Measurements from ENCODE around the gene C10orf67. TPM values are rescaled to one million over a fixed set of nuclear protein-coding genes. Genes with fewer than 3 reads are reported as not detected.
"Not testable (repeated sequence)": the region's sequence is repeated elsewhere in the genome, so short reads cannot be mapped to it uniquely, and the experiment has no call there.

The C10orf67 gene
- total RNA-seq: under 1 TPM in 1 of 3 donors, not detected in 2; 0.29 TPM

DNA sequence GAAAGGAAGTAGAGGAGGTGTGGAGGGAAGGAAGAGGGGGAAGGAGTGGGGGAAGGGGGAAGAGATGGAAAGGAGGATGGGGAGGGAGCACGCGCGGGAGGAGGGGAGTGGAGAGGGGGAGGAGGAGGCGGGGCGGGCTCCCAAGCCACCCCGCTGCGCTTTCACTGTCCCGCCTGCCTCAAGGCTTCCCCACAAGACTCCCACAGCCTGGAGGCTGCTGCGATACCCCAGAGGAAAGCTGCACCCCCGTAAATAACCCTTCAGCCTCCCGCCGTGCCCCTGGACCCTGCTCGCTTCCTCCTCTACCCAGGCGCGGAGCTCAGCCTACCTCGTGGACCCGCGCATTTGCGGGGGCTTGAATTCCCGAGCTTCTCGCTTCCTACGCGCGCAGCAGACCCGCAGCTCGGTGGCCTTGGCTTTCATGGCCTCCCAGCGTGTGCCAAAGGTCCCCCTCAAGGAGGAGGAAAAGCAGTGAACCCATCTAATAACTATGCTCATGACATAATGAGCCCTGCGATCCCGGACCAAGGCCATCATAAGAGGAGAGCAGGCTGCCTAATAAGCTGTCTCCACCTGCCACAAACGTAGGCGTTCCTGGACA, at the start of gene C10orf67:
C10orf67 (minus strand) TSS at position 557 of the 601 bp plus-strand sequence; CDS start at position 534, 23 bp downstream.
- no peaks in the 10 kb centered on the region for H3K36me3 ChIP-seq
- no peak within 1 kb of the TSS for H3K27ac ChIP-seq
- peaks cover 0 to 14% of the 10 kb centered on the region in 2 donors for H3K27me3 ChIP-seq
- peak within 1 kb of the TSS; percentile 38 to 70 (median 50) for H3K4me3 ChIP-seq
- no peak for DNase-seq (ENCODE audit: low spot score in 2 of 2)
- no peaks in the 10 kb centered on the region for H3K9me3 ChIP-seq
- no peaks in the 10 kb centered on the region for H3K4me1 ChIP-seq
- intact Hi-C loops (cut with DNase I; ENCODE audit: low total_unique reads): no loop called here
- TF ChIP-seq POLR2AphosphoS5 (IDR thresholded peaks at IDR 0.05): no peak
- TF ChIP-seq, protein P1, sequence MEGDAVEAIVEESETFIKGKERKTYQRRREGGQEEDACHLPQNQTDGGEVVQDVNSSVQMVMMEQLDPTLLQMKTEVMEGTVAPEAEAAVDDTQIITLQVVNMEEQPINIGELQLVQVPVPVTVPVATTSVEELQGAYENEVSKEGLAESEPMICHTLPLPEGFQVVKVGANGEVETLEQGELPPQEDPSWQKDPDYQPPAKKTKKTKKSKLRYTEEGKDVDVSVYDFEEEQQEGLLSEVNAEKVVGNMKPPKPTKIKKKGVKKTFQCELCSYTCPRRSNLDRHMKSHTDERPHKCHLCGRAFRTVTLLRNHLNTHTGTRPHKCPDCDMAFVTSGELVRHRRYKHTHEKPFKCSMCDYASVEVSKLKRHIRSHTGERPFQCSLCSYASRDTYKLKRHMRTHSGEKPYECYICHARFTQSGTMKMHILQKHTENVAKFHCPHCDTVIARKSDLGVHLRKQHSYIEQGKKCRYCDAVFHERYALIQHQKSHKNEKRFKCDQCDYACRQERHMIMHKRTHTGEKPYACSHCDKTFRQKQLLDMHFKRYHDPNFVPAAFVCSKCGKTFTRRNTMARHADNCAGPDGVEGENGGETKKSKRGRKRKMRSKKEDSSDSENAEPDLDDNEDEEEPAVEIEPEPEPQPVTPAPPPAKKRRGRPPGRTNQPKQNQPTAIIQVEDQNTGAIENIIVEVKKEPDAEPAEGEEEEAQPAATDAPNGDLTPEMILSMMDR (IDR thresholded peaks at IDR 0.05): no peak
- no peak for TF ChIP-seq POLR2A (IDR thresholded peaks at IDR 0.05)

DNA sequence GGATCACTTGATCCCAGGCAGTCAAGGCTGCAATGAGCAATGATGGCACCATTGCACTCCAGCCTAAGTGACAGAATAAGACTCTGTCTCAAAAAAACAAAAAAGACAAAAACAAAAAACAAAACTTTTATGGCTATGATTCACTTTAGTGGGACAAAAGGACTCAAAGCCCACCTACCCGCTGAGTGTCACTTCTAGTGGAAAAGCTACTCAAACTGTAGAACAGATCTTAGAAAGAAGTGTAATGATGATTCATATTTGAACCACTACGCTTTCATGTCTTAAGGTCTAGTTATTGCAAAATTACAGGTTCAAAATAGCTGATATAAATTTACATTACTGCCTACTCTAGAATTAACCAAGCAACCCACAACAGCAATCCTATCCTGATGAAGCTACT, 47.2 kb upstream of the C10orf67 start:
- Histone ChIP-seq H3K27ac (no peak overlapping the region), H3K9me3 (no peaks in the 10 kb centered on the region), H3K4me1 (no peaks in the 10 kb centered on the region), H3K4me3 (no peak overlapping the region), H3K27me3 (no peaks in the 10 kb centered on the region), H3K36me3 (no peaks in the 10 kb centered on the region)
- TF ChIP-seq POLR2A (IDR thresholded peaks at IDR 0.05): no peak
- no peak for TF ChIP-seq POLR2AphosphoS5 (IDR thresholded peaks at IDR 0.05)
- TF ChIP-seq, protein P1 (IDR thresholded peaks at IDR 0.05): no peak
- no peak for DNase-seq (ENCODE audit: low spot score in 2 of 2)
- intact Hi-C loops (cut with DNase I; ENCODE audit: low total_unique reads): loop anchor here (10.0 kb wide), 1 partner anchor 377 kb away; no protein-coding TSS in a partner anchor

DNA sequence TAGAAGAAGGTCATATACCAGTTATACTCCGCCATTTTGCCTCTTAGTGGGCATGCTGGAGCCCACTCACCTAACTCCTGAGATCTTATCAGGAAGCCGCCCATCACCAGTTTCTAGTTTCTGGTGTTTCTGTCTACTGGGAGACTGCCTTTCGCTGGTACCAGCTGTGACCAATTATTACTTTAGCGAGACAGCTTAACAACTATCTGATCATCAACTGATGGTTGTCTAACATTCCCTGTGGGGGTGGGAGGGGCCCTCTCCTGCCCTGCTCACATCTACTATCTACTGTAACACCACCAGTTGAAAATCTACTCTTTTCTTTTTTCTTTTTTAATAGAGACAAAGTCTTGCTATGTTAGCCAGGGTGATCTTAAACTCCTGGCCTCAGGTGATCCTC, 46.2 kb upstream of the C10orf67 start:
- no peak for DNase-seq (ENCODE audit: low spot score in 2 of 2)
- Histone ChIP-seq H3K9me3 (no peaks in the 10 kb centered on the region), H3K36me3 (no peaks in the 10 kb centered on the region), H3K27me3 (no peaks in the 10 kb centered on the region), H3K27ac (no peak overlapping the region), H3K4me3 (no peak overlapping the region), H3K4me1 (no peaks in the 10 kb centered on the region)
- intact Hi-C loops (cut with DNase I; ENCODE audit: low total_unique reads): loop anchor here (10.0 kb wide), 1 partner anchor 376 kb away; no protein-coding TSS in a partner anchor
- TF ChIP-seq, protein P1 (IDR thresholded peaks at IDR 0.05): no peak
- no peak for TF ChIP-seq POLR2AphosphoS5 (IDR thresholded peaks at IDR 0.05)
- no peak for TF ChIP-seq POLR2A (IDR thresholded peaks at IDR 0.05)

DNA sequence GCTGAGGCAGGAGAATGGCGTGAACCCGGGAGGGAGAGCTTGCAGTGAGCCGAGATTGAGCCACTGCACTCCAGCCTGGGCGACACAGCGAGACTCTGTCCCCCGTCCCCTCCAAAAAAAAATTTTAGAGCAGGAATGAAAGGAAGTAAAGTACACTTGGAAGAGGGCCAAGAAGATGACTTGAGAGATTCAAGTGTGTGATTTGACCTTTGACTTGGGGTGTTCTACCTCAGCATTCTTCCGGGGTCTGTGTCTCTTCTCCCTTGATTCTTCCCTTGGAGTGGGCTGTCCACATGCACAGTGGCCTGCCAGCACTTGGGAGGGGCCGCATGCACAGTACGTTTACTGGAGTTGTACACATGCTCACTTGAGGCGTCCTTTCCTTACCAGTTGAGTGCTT, 45.8 kb upstream of the C10orf67 start:
- not testable (repeated sequence) for H3K9me3 ChIP-seq; DNase-seq (ENCODE audit: low spot score in 2 of 2); H3K4me1 ChIP-seq; H3K36me3 ChIP-seq; H3K27ac ChIP-seq; H3K27me3 ChIP-seq; H3K4me3 ChIP-seq
- intact Hi-C loops (cut with DNase I; ENCODE audit: low total_unique reads): loop anchor here (10.0 kb wide), 1 partner anchor 376 kb away; no protein-coding TSS in a partner anchor

GRCh38 chr10:23387516-23387915, 42.9 kb upstream of the C10orf67 start:
- H3K4me3 ChIP-seq; H3K4me1 ChIP-seq; H3K9me3 ChIP-seq; H3K27ac ChIP-seq; DNase-seq (ENCODE audit: low spot score in 2 of 2); intact Hi-C loops (cut with DNase I; ENCODE audit: low total_unique reads); H3K36me3 ChIP-seq; H3K27me3 ChIP-seq: not testable (repeated sequence)

GRCh38 chr10:23386052-23386451, 41.5 kb upstream of the C10orf67 start:
- TF ChIP-seq, protein P1 (IDR thresholded peaks at IDR 0.05): no peak
- TF ChIP-seq POLR2AphosphoS5 (IDR thresholded peaks at IDR 0.05): no peak
- no peak for DNase-seq (ENCODE audit: low spot score in 2 of 2)
- Histone ChIP-seq H3K36me3 (no peaks in the 10 kb centered on the region), H3K4me3 (no peak overlapping the region), H3K4me1 (no peaks in the 10 kb centered on the region), H3K27me3 (no peaks in the 10 kb centered on the region), H3K9me3 (no peaks in the 10 kb centered on the region), H3K27ac (no peak overlapping the region)
- intact Hi-C loops (cut with DNase I; ENCODE audit: low total_unique reads): no loop called here
